ENCODE data around the gene ARHGAP8. TPM values are rescaled to one million over a fixed set of nuclear protein-coding genes. Genes with fewer than 3 reads are reported as not detected.

The ARHGAP8 gene
- total and polyA plus RNA-seq, 2 of the 13 experiments (the other 11 are each of a cell fraction or from before 2014, with no cell fraction given) = 0.07 TPM; not detected in 1

- peaks cover 28% of the 10 kb centered on the region for H3K4me1 ChIP-seq (ENCODE audit: insufficient read depth, low read length)
- no peak overlapping the region for H3K27ac ChIP-seq (ENCODE audit: extremely low read length, insufficient read depth, low read length)
- POLR2A ChIA-PET = no interaction called here
- H3K79me2 ChIP-seq (ENCODE audit: insufficient read depth, low read length) = no peaks in the 10 kb centered on the region
- H3K4me2 ChIP-seq (ENCODE audit: low read depth, low read length) = no peak overlapping the region
- H2AFZ ChIP-seq (ENCODE audit: low read length) = no peak overlapping the region
- no peak for ATAC-seq
- no peak for FAIRE-seq
- TF ChIP-seq ZNF652 (CRISPR knock-in tag; IDR thresholded peaks at IDR 0.05; ENCODE audit: borderline replicate concordance, low read depth) (no peak), RAD21 (CRISPR knock-in tag; IDR thresholded peaks at IDR 0.05) (no peak), RFX3 (CRISPR knock-in tag; IDR thresholded peaks at IDR 0.05) (no peak), ZNF646 (CRISPR knock-in tag; IDR thresholded peaks at IDR 0.05) (no peak), FOXC1 (CRISPR knock-in tag; IDR thresholded peaks at IDR 0.05; ENCODE audit: borderline replicate concordance) (no peak), RARA (CRISPR knock-in tag; IDR thresholded peaks at IDR 0.05) (no peak), BRD4 (CRISPR knock-in tag; IDR thresholded peaks at IDR 0.05) (no peak), ZNF615 (CRISPR knock-in tag; IDR thresholded peaks at IDR 0.05; ENCODE audit: borderline replicate concordance) (no peak), ATF6 (CRISPR knock-in tag; conservative IDR thresholded peaks at IDR 0.05) (no peak)
- H3K9me3 ChIP-seq (ENCODE audit: low read length) = no peaks in the 10 kb centered on the region
- no peak overlapping the region for H3K4me3 ChIP-seq (replicated peaks in 1 of 3; ENCODE audit: insufficient read depth in 1 of 3, low read depth in 2 of 3, low read length in 3 of 3)
- H3K36me3 ChIP-seq (replicated peaks in 1 of 2; ENCODE audit: control insufficient read depth in 1 of 2, insufficient read depth in 2 of 2, low read length in 2 of 2) = peaks cover 0 to 4% of the 10 kb centered on the region in 2 experiments; a peak in 2 of 5 replicates
- 92% methylated on average over 7 of the region's 8 CpGs for WGBS (ENCODE audit: low lambda C conversion rate)
- intact Hi-C loops (cut with micrococcal nuclease; ENCODE audit: unreplicated experiment) (loop anchor here (1.0 kb wide), 1 partner anchor 37 kb away; no protein-coding TSS in a partner anchor), in situ Hi-C loops (cut with HindIII; ENCODE audit: extremely low pct_ligation_motif_present, low pct_unique_long_range_greater_than_20kb) (no loop called here)
- H4K20me1 ChIP-seq (ENCODE audit: insufficient read depth, low read length) = peaks cover 7% of the 10 kb centered on the region; the same call in 1 of the 2 replicates
- DNase-seq (ENCODE audit: low spot score) = no peak
- H3K27me3 ChIP-seq (ENCODE audit: control insufficient read depth in 1 of 2, insufficient read depth in 2 of 2, low read length in 2 of 2) = no peaks in the 10 kb centered on the region; a peak in 1 of 5 replicates
- H3K9ac ChIP-seq (ENCODE audit: insufficient read depth, low read depth, low read length) = no peak overlapping the region
- CTCF ChIA-PET (ENCODE audit: low intra/inter-chr PET ratio, low total read pairs) = interaction anchor here (2.5 kb wide), 1 partner anchor 36 kb away, joined by 38 read pairs; no protein-coding TSS in a partner anchor
- BruUV-seq (replicated peaks) = no TSS peak
Measured at GRCh38 chr22:44734278-44734677, 18.1 kb upstream of the ARHGAP8 start.
